GM12873 (cell line): ENCODE data around the gene RNF113B.

Experiments used
- TF ChIP-seq, protein P1 (sequence below): IDR thresholded peaks from 2 replicates; pipeline ENCODE4 v1.5.1; 2012; ENCODE audit warnings: low read depth, mild to moderate bottlenecking, moderate library complexity, low read length, control low read depth; ENCODE audit not compliant: insufficient read depth; ENCODE audit errors: missing control alignments

RNF113B gene

DNA sequence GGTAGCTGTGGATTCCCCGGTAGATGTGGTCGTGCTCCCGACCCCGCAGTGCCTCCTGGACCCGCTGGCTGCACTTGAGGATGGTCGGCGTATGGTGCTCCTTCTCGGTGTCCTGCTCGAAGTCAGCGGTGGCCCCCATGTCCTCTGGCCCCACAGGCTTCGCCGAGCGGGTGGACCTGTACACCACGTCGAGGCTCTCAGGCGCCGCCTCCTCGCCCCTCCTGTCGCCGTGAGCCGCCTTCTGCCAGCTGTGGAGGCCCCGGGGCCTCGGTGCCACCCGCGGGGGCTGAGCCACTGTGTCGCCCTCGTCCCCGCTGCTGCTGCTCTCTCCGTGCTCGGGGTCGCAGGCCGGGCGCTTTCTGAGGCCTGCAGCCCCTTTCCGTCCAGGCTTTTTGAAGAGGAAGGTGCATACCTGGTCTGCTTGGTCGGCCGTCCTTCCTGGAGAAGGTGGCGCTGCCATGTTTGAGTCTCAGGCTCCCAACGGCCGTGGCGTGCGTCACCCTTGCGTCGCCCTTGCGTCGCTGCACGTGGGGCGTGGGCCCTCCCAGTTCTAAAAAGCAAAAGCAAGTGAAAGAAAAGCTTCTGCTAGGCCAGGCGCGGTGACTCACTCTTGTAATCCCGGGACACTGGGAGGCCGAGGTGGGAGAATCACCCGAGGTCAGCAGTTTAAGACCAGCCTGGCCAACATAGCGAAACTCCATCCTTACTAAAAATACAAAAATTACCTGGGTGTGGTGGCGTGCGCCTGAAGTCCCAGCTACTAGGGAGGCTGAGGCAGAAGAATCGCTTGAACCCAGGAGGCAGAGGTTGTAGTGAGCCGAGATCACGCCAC, at the start of gene RNF113B:
TSS of gene RNF113B (minus strand) at position 493 of the 832 bp plus-strand sequence. CDS start at position 460, 33 bp downstream.
- TF ChIP-seq, protein P1, sequence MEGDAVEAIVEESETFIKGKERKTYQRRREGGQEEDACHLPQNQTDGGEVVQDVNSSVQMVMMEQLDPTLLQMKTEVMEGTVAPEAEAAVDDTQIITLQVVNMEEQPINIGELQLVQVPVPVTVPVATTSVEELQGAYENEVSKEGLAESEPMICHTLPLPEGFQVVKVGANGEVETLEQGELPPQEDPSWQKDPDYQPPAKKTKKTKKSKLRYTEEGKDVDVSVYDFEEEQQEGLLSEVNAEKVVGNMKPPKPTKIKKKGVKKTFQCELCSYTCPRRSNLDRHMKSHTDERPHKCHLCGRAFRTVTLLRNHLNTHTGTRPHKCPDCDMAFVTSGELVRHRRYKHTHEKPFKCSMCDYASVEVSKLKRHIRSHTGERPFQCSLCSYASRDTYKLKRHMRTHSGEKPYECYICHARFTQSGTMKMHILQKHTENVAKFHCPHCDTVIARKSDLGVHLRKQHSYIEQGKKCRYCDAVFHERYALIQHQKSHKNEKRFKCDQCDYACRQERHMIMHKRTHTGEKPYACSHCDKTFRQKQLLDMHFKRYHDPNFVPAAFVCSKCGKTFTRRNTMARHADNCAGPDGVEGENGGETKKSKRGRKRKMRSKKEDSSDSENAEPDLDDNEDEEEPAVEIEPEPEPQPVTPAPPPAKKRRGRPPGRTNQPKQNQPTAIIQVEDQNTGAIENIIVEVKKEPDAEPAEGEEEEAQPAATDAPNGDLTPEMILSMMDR, result no peak

- TF ChIP-seq, protein P1, result no peak
Measured at GRCh38 chr13:98226496-98226895, 49.4 kb upstream of the RNF113B start.

GRCh38 chr13:98225036-98225940, 48.2 kb upstream of the RNF113B start:
- TF ChIP-seq, protein P1, result no peak

GRCh38 chr13:98224557-98224956, 47.5 kb upstream of the RNF113B start:
- TF ChIP-seq, protein P1, result no peak

DNA sequence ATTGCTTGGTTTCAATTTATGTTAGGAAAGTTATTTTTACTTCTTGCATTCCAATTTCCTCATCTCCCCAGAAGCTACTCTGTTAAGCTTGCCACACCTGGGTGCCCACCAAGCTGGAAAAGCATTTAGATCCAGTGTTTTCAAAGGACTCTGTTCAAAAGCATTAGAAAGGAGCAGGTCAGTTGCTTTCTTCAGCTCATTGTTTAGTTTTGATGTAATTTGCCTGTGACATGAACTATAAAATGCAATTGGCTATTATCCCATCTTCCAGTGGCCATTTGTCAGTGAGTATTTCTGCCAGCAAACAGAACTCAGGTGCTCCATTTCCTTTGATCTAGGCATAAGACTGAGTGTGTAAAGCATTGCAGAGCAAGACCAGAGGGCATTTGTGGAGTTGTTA, 46.7 kb upstream of the RNF113B start:
- TF ChIP-seq, protein P1, result no peak

DNA sequence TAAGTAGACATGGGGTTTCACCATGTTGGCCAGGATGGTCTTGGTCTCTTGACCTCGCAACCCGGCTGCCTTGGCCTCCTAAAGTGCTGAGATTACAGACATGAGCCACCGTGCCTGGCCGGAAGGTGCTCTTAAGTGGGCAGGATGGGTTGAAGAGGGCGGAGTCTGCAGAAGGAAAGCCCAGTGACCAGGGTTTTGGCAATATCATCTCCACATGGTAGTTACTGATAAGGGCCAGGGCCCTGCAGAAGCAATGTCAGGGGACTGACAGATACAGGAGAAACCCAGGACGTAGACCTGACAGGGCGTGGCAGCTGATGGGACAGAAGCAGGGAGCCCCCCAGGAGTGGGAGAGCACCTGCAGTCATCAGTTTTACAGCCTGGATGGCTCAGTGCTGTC, 45.7 kb upstream of the RNF113B start:
- TF ChIP-seq, protein P1, result no peak

DNA sequence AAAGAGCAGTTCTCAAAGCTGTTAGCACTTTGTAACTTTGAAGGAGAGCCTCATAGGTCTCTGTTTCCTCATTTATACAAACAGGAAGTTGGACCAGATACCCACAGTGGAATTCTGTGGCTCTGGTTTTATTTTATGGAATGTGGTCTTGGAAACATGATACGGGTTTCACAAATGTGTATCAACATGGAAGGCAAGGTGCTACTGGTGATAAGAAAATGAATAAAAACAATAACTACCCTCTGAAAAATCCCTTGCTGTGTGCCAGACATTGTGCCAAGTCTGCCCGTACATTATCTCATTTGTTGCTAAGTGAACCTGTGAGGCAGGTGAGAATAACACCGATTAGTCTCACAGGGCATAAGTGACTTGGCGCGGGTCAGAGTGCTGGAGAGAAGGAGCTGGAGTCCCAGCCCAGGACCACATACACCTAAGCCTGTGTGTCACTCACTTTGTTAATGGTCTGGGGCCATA, 45.0 kb upstream of the RNF113B start:
- TF ChIP-seq, protein P1, result no peak
